Measurements from ENCODE around the gene EPC1. TPM values are rescaled to one million over a fixed set of nuclear protein-coding genes. Genes with fewer than 3 reads are reported as not detected.
A peak's percentile ranks its signal among the peaks of the same experiment; 100 is the strongest.
"Not testable (repeated sequence)": the region's sequence is repeated elsewhere in the genome, so short reads cannot be mapped to it uniquely, and the experiment has no call there.

EPC1 gene
- total and polyA plus RNA-seq, 9 of the 15 experiments (the other 6 are each of a cell fraction or from before 2014, with no cell fraction given): 7.0 to 43.6 (median 16.1) TPM

- in situ Hi-C loops (cut with MboI); FAIRE-seq; H3K9ac ChIP-seq (ENCODE audit: insufficient read depth in 1 of 2, low read depth in 2 of 2, low read length in 2 of 2); DNase-seq (ENCODE audit: extremely low read depth in 1 of 4, low spot score in 3 of 4); H3K27ac ChIP-seq (ENCODE audit: extremely low read depth, low read depth, low read length); POLR2A ChIA-PET; H3K36me3 ChIP-seq (ENCODE audit: control insufficient read depth, insufficient read depth, low read length); BruUV-seq (replicated peaks); H4K20me1 ChIP-seq (replicated peaks; ENCODE audit: control insufficient read depth, insufficient read depth, low read length); CTCF ChIA-PET (ENCODE audit: low intra/inter-chr PET ratio); H2AFZ ChIP-seq (ENCODE audit: low read depth, low read length); H3K9me3 ChIP-seq (replicated peaks; ENCODE audit: control insufficient read depth, insufficient read depth, low read depth, low read length); H3K27me3 ChIP-seq (ENCODE audit: control insufficient read depth in 2 of 2, insufficient read depth in 2 of 2, low read length in 2 of 2); H3K4me3 ChIP-seq; H3K4me2 ChIP-seq (ENCODE audit: insufficient read depth, low read length); H3K4me1 ChIP-seq (replicated peaks in 1 of 2; ENCODE audit: control insufficient read depth in 2 of 2, insufficient read depth in 2 of 2, low read length in 2 of 2); H3K9me1 ChIP-seq (ENCODE audit: control insufficient read depth, insufficient read depth, low read length); intact Hi-C loops (cut with micrococcal nuclease); H3K79me2 ChIP-seq (ENCODE audit: control insufficient read depth, insufficient read depth, low read length); ATAC-seq: not testable (repeated sequence)
- TF ChIP-seq MAFK (IDR thresholded peaks at IDR 0.05; ENCODE audit: low read length): peak; percentile 75
- TF ChIP-seq MAFG (tag; conservative IDR thresholded peaks at IDR 0.05): peak; percentile 96
- peak; percentile 98 for TF ChIP-seq C11orf30 (IDR thresholded peaks at IDR 0.05; ENCODE audit: low read depth)
- TF ChIP-seq ZNF316 (IDR thresholded peaks at IDR 0.05): peak; percentile 99
- TF ChIP-seq MAFF (IDR thresholded peaks at IDR 0.05; ENCODE audit: low read length): peak; percentile 64
- 22% methylated on average over 5 of the region's 7 CpGs for WGBS (ENCODE audit: insufficient coverage, low coverage, missing lambda C conversion rate)
These were observed 117.2 kb downstream of the EPC1 start for GRCh38 chr10:32229788-32230187.

GRCh38 chr10:32229170-32229569 lies 117.8 kb downstream of the EPC1 start:
- no peaks in the 10 kb centered on the region for H3K36me3 ChIP-seq (ENCODE audit: control insufficient read depth, insufficient read depth, low read length)
- in situ Hi-C loops (cut with MboI) (no loop called here), intact Hi-C loops (cut with micrococcal nuclease) (no loop called here)
- WGBS (ENCODE audit: insufficient coverage, low coverage, missing lambda C conversion rate): 5% methylated on average over 3 of the region's 3 CpGs
- DNase-seq (ENCODE audit: extremely low read depth in 1 of 4, low spot score in 3 of 4) (no peak), ATAC-seq (no peak), FAIRE-seq (no peak)
- CTCF ChIA-PET (ENCODE audit: low intra/inter-chr PET ratio): no interaction called here
- H4K20me1 ChIP-seq (replicated peaks; ENCODE audit: control insufficient read depth, insufficient read depth, low read length): no peaks in the 10 kb centered on the region
- no peaks in the 10 kb centered on the region for H3K9me1 ChIP-seq (ENCODE audit: control insufficient read depth, insufficient read depth, low read length)
- no peak overlapping the region for H3K9ac ChIP-seq (ENCODE audit: insufficient read depth in 1 of 2, low read depth in 2 of 2, low read length in 2 of 2)
- no TSS peak for BruUV-seq (replicated peaks)
- POLR2A ChIA-PET: no interaction called here
- H3K9me3 ChIP-seq (replicated peaks; ENCODE audit: control insufficient read depth, insufficient read depth, low read depth, low read length): no peaks in the 10 kb centered on the region
- no peak overlapping the region for H2AFZ ChIP-seq (ENCODE audit: low read depth, low read length)
- no peak overlapping the region for H3K4me2 ChIP-seq (ENCODE audit: insufficient read depth, low read length)
- H3K4me3 ChIP-seq: no peak overlapping the region
- H3K79me2 ChIP-seq (ENCODE audit: control insufficient read depth, insufficient read depth, low read length): no peaks in the 10 kb centered on the region
- H3K4me1 ChIP-seq (replicated peaks in 1 of 2; ENCODE audit: control insufficient read depth in 2 of 2, insufficient read depth in 2 of 2, low read length in 2 of 2): no peaks in the 10 kb centered on the region
- no peak overlapping the region for H3K27ac ChIP-seq (ENCODE audit: extremely low read depth, low read depth, low read length)
- H3K27me3 ChIP-seq (ENCODE audit: control insufficient read depth in 2 of 2, insufficient read depth in 2 of 2, low read length in 2 of 2): peaks cover 0 to 4% of the 10 kb centered on the region in 2 experiments; a peak in 1 of 5 replicates
- TF ChIP-seq ZFX (CRISPR knock-in tag; IDR thresholded peaks at IDR 0.05): no peak
- TF ChIP-seq CBX8 (IDR thresholded peaks at IDR 0.05; ENCODE audit: borderline replicate concordance, extremely low read depth, low read depth, low read length, poor library complexity, severe bottlenecking): no peak

Measured in K562 (cell line).